ENCODE results near the gene PCNX2. TPM values are rescaled to one million over a fixed set of nuclear protein-coding genes. Genes with fewer than 3 reads are reported as not detected.

PCNX2 gene
- total and polyA plus RNA-seq, 4 donors = 2.0 to 15.1 (median 6.4) TPM

GRCh38 chr1:233025567-233025966, 270.0 kb downstream of the PCNX2 start:
- Histone ChIP-seq H3K4me3 (no peak overlapping the region), H3K27ac (ENCODE audit: low read depth in 1 of 2, low read length in 1 of 2) (no peak overlapping the region), H3K4me1 (ENCODE audit: control insufficient read depth in 5 of 5, insufficient read depth in 5 of 5, low read length in 5 of 5) (peaks cover 0 to 33% (median 9%) of the 10 kb centered on the region in 5 donors), H3K9me3 (ENCODE audit: control insufficient read depth in 4 of 4, insufficient read depth in 3 of 4, low read length in 3 of 4) (peaks cover 0 to 2% (median 0%) of the 10 kb centered on the region in 4 donors), H3K36me3 (ENCODE audit: control insufficient read depth in 4 of 4, insufficient read depth in 4 of 4, low read length in 4 of 4) (no peaks in the 10 kb centered on the region), H3K9ac (ENCODE audit: insufficient read depth in 1 of 2, low read length in 2 of 2) (no peak overlapping the region), H3K27me3 (ENCODE audit: control insufficient read depth in 3 of 3, insufficient read depth in 3 of 3, low read length in 2 of 3) (no peaks in the 10 kb centered on the region)
- no peak for DNase-seq
- ATAC-seq (ENCODE audit: insufficient read depth, low FRiP score) = no peak
- no peak for TF ChIP-seq CTCF (IDR thresholded peaks at IDR 0.05; ENCODE audit: control extremely low read depth, extremely low read depth)
- WGBS, 2 donors = 80 to 89% methylated on average over 2 of the region's 2 CpGs

GRCh38 chr1:233025157-233025556, 270.4 kb downstream of the PCNX2 start:
- Histone ChIP-seq H3K27me3 (ENCODE audit: control insufficient read depth in 3 of 3, insufficient read depth in 3 of 3, low read length in 2 of 3) (no peaks in the 10 kb centered on the region), H3K4me1 (ENCODE audit: control insufficient read depth in 5 of 5, insufficient read depth in 5 of 5, low read length in 5 of 5) (peaks cover 0 to 37% (median 10%) of the 10 kb centered on the region in 5 donors), H3K4me3 (no peak overlapping the region), H3K36me3 (ENCODE audit: control insufficient read depth in 4 of 4, insufficient read depth in 4 of 4, low read length in 4 of 4) (no peaks in the 10 kb centered on the region), H3K9ac (ENCODE audit: insufficient read depth in 1 of 2, low read length in 2 of 2) (no peak overlapping the region), H3K27ac (ENCODE audit: low read depth in 1 of 2, low read length in 1 of 2) (no peak overlapping the region), H3K9me3 (ENCODE audit: control insufficient read depth in 4 of 4, insufficient read depth in 3 of 4, low read length in 3 of 4) (peaks cover 0 to 2% (median 0%) of the 10 kb centered on the region in 4 donors)
- DNase-seq = peak; percentile 57 to 65 (median 63)
- WGBS, 2 donors = 63 to 64% methylated on average over 12 of the region's 12 CpGs
- TF ChIP-seq CTCF (IDR thresholded peaks at IDR 0.05; ENCODE audit: control extremely low read depth, extremely low read depth) = peak; percentile 13
- ATAC-seq (ENCODE audit: insufficient read depth, low FRiP score) = no peak

GRCh38 chr1:233024199-233024598, 271.3 kb downstream of the PCNX2 start:
- 61 to 89% methylated on average over 9 of the region's 9 CpGs for WGBS, 2 donors
- no peaks in the 10 kb centered on the region for H3K27me3 ChIP-seq (ENCODE audit: control insufficient read depth in 3 of 3, insufficient read depth in 3 of 3, low read length in 2 of 3)
- no peak for ATAC-seq (ENCODE audit: insufficient read depth, low FRiP score)

More at GRCh38 chr1:233024199-233024598, 271.3 kb downstream of the PCNX2 start:
- Histone ChIP-seq H3K9ac (ENCODE audit: insufficient read depth in 1 of 2, low read length in 2 of 2) (no peak overlapping the region), H3K9me3 (ENCODE audit: control insufficient read depth in 4 of 4, insufficient read depth in 3 of 4, low read length in 3 of 4) (peaks cover 0 to 2% (median 0%) of the 10 kb centered on the region in 4 donors), H3K4me3 (no peak overlapping the region), H3K4me1 (ENCODE audit: control insufficient read depth in 5 of 5, insufficient read depth in 5 of 5, low read length in 5 of 5) (peaks cover 0 to 46% (median 10%) of the 10 kb centered on the region in 5 donors), H3K36me3 (ENCODE audit: control insufficient read depth in 4 of 4, insufficient read depth in 4 of 4, low read length in 4 of 4) (peaks cover 0 to 2% (median 0%) of the 10 kb centered on the region in 4 donors), H3K27ac (ENCODE audit: low read depth in 1 of 2, low read length in 1 of 2) (no peak overlapping the region)
- TF ChIP-seq CTCF (IDR thresholded peaks at IDR 0.05; ENCODE audit: control extremely low read depth, extremely low read depth) = no peak
- DNase-seq = no peak
